Body of pancreas (tissue), 4 donors: ENCODE results near the gene AUNIP.

Source experiments
- POLR2A ChIP-seq, 3 donors: fragments of 450-650 bp; IDR thresholded peaks; one replicate each; pipeline ENCODE4 v1.6.1; 2016; ENCODE audit warnings: antibody characterized with exemption in 3 of 3, mild to moderate bottlenecking in 2 of 3
- TF ChIP-seq, protein P1 (sequence below), 7 experiments: fragments of 450-650 bp in 4 of 7; fragments of 200-600 bp in 3 of 7; sonication (generic) in 3 of 7; IDR thresholded peaks; one replicate each; pipeline ENCODE4 v1.5.1; 2016 to 2019; ENCODE audit warnings: antibody characterized with exemption in 7 of 7

DNA sequence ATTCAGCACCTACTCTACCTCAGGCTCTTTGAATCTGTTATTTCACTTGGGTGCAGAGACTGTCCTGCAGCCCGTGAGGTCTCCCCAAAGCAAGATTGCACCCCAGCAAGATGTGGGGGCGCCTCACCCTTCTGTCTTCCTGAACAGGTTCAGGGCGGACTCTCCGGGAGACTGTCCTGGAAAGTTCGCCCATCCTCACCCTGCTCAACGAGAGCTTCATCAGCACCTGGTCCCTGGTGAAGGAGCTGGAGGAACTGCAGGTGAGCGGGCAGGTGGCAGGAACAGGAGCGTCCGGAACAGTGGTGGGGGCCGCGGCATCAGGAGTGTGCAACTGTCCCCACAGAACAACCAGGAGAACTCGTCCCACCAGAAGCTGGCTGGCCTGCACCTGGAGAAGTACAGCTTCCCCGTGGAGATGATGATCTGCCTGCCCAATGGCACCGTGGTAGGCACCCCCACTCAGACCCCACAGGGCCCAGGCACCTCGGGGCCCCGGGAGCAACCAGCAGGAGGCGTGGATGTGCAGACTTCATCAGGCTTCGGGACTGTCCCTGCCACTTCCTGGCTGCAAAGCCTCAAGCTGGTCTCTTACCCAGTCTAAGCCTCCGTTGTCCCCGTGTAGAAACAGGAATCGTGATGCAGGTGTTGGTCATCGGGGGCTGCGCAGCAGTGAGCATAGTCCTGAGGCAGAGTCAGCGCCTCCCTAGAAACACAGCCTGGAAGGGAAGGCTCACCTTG lies 45.4 kb downstream of the AUNIP start:
- TF ChIP-seq, protein P1, sequence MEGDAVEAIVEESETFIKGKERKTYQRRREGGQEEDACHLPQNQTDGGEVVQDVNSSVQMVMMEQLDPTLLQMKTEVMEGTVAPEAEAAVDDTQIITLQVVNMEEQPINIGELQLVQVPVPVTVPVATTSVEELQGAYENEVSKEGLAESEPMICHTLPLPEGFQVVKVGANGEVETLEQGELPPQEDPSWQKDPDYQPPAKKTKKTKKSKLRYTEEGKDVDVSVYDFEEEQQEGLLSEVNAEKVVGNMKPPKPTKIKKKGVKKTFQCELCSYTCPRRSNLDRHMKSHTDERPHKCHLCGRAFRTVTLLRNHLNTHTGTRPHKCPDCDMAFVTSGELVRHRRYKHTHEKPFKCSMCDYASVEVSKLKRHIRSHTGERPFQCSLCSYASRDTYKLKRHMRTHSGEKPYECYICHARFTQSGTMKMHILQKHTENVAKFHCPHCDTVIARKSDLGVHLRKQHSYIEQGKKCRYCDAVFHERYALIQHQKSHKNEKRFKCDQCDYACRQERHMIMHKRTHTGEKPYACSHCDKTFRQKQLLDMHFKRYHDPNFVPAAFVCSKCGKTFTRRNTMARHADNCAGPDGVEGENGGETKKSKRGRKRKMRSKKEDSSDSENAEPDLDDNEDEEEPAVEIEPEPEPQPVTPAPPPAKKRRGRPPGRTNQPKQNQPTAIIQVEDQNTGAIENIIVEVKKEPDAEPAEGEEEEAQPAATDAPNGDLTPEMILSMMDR (IDR thresholded peaks at IDR 0.05): no peak
- TF ChIP-seq POLR2A (IDR thresholded peaks at IDR 0.05): no peak
